KOPT-K1 (cell line): ENCODE measurements around the gene EPO.

Experiments
- H3K27ac ChIP-seq: fragments of 200-600 bp; sonication (generic); 2 replicates; pipeline ENCODE4 v1.5.1; 2016; ENCODE audit warnings: antibody characterized with exemption, mild to moderate bottlenecking, low read depth, low read length; ENCODE audit not compliant: poor library complexity, severe bottlenecking
- H3K36me3 ChIP-seq: fragments of 200-600 bp; sonication (generic); 2 replicates; pipeline ENCODE4 v1.5.1; 2017; ENCODE audit warnings: antibody characterized with exemption, mild to moderate bottlenecking, low read length, moderate library complexity; ENCODE audit not compliant: insufficient read depth
- H3K9me3 ChIP-seq: fragments of 200-600 bp; sonication (generic); 2 replicates; pipeline ENCODE4 v1.5.1; 2017; ENCODE audit warnings: antibody characterized with exemption, low read length, mild to moderate bottlenecking; ENCODE audit not compliant: insufficient read depth, poor library complexity, severe bottlenecking

The EPO gene

DNA sequence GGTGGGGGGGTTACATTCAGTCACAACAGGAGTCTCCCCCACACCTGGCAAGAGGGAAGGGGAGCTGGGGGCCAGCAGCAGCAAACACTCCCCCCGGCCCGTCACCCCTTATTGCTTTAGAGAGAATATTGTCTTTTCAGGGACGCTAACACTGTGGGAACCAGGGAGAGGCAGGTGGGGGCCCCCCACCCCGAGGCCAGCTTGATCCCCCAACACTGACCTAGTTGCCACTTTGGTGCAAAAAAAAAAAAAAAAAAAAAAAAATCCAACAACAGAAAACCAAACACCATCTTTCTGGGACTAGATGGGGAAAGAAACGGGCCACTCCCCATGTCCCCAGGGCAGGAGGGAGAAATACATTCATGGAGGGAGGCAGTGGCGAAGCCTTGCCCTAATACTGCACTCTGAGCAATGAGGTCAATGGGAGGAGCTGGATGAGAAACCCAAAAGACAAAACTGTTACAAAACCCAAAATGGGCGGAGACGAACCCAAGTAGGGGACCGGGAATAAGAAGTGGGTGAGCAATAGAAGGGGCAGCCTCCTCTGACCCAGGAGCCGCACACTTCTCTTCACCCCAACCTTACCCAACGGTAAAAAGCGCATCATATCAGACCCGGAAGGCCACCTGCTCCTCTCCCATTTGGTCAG is 40.2 kb upstream of the EPO start:
- H3K27ac ChIP-seq, result no peak overlapping the region
- no peaks in the 10 kb centered on the region for H3K9me3 ChIP-seq
- peaks cover 88% of the 10 kb centered on the region for H3K36me3 ChIP-seq

DNA sequence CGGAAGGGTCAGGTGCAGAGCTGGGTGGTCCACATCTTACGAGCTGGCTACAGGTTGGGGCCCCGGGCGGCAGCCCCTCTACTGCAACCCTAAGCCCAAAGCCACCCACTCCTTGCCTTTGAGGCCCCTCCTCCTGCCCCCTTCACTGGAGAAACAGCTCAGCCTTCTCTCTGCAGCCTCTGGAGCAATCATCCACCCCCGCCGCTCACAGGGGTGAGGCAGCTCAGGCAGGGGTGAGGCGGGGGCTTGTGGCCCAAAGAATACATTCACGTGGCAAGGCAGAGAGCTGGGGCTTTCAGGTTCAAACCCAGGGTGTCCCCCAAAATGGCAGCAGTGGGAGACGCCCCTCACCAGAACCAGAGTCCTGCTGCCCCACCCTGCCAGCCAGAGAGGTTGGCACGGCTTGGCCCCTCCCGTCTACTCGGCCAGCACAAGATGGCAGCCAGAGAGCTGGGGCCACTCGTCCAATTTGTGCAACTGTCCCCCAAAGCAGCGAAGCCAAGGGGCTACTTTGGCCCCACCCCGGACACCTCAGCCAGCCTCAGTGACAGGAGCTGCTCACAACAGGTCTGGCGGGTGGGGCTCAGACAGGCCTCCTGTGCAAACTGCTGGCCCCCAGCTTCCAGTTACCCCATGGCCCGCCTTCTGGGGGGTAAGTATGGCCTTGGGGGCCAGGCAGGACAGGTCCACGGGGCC is 39.5 kb upstream of the EPO start:
- H3K27ac ChIP-seq, result no peak overlapping the region
- peaks cover 95% of the 10 kb centered on the region for H3K36me3 ChIP-seq
- no peaks in the 10 kb centered on the region for H3K9me3 ChIP-seq

DNA sequence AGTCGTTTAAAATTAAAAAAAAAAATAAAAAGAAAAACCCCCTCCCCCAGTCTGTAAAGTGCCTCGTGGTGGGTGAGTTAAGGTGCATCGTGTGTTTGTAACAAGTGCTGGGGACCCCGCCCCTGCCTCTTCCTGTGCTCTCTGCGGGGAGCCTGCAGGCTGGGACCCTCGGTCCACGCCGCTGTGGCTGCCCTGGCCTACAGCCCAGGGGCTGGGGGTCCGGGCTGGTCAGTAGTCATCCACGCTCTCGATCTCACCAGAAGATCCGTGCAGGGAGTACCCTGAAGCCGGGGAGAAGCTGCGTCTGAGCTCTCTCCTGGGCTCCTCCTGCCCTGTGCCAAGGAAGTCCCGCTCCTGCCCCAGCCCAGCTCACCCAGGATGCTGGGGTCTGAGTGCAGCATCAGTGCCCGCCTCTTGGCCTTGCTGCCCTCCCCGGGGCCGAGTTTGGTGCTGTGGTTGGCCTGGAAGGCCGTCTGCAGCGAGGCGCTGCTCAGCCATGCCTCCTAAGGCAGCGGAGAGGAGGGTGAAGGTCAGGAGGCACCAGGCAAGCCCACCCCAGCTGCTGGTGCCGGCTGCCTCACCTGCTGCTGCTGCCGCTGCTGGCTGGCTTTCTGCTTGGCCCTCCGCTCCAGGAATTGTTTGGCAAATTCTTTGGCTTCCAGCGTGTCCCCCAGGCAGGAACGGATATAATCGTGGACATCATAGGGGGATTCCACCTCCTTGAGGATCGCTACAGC is 38.6 kb upstream of the EPO start:
- no peak overlapping the region for H3K27ac ChIP-seq
- no peaks in the 10 kb centered on the region for H3K9me3 ChIP-seq
- H3K36me3 ChIP-seq, result peaks cover 100% of the 10 kb centered on the region

DNA sequence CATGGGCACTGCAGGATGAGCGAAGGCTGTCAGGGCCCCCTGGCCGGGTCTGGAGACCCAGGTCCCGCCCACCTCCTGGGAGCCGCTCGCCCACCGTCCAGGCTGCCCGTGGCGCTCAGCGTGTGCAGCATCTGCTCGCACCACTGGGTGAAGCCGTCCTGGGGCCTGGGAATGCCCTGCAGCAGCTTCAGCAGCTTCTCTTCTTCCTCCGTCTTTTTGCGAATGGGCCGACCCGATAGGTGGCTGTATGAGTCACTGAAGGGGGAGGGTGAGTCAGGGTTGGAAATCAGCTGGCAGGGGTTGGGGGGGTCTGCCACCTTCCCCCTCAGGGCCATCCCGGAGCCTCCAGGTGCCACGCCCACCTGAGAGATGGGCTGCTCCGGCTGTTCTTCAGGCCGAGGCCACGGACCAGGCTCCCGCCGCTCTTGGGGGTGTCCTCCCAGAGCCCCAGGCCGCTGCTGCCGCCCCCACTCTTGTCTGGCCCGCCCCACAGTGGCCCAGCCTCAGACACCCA is 38.0 kb upstream of the EPO start:
- no peak overlapping the region for H3K27ac ChIP-seq
- H3K9me3 ChIP-seq, result no peaks in the 10 kb centered on the region
- peaks cover 100% of the 10 kb centered on the region for H3K36me3 ChIP-seq

DNA sequence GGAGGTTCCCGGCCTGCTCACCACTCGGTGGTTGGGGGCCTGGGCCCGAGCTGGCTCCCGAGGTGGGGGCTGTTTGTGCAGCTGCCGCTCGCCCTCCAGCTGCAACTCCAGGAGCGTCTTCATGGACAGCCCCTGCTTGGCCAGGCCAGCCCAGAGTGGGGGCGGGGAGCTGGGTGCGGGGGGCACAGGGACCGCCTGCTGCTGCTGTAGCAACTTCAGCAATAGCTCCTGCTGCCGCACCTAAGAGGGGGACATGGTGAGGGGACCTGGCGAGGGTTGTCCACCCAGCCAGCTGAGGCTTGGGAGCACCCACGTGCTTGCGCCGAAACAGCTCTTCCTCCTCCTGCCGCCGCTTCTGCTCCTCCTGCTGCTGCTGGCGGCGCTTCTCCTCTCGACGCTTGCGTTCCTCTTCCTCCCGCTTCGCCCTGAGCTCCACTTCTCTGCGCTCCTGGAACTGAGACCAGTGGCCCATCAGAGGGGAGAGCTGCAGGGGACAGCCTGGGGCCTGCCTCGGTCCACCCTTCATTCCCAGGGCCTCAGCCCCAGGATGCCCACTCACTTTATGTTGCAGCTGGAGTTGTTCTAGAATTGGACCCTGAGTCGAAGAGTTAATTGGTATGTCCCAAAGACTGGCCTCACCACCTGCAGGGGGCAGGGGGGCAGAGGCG is 37.1 kb upstream of the EPO start:
- no peaks in the 10 kb centered on the region for H3K9me3 ChIP-seq
- peaks cover 100% of the 10 kb centered on the region for H3K36me3 ChIP-seq
- no peak overlapping the region for H3K27ac ChIP-seq

DNA sequence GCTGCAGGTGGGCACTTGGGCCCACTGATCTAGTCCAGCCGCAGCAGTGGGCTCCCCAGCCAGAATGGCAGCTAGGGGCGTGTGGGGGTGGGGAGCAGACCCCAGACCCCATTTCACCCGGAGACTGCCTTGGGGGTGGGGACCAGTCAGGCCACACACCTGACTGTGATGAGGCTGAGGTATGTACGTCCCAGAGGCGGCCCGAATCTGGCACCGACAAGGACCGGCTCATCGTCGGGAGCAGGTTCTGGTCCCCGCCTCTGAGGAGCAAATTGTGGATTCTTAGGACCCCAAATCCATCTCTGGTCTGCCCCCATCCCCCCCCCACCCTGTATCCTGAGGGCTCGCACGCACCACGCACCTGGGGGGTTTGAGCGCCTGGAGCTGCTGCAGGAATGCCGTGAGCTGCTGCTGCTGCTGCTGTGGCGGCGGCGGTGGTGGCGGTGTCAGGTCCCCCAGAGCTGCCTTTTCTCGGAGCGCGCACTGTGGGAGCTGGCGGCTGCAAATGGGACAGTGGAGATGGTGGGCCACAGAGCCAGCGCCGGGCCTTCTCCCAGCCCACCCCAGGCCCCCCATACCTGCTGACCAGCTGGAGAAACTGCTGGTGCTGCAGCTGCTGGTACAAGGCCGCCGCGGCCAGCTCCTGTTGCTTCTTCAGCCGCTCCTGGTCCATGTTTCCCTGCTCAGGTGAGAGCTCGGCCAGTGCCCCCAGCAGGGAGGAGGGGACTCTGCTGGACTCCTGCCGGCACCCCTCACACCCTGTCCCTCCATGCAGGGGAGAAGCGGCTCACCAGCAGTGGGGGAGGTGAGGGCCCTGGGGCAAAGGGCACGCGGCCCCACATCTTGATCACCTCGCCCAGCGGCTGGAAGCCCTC is 36.4 kb upstream of the EPO start:
- no peaks in the 10 kb centered on the region for H3K9me3 ChIP-seq
- H3K27ac ChIP-seq, result no peak overlapping the region
- peaks cover 100% of the 10 kb centered on the region for H3K36me3 ChIP-seq

DNA sequence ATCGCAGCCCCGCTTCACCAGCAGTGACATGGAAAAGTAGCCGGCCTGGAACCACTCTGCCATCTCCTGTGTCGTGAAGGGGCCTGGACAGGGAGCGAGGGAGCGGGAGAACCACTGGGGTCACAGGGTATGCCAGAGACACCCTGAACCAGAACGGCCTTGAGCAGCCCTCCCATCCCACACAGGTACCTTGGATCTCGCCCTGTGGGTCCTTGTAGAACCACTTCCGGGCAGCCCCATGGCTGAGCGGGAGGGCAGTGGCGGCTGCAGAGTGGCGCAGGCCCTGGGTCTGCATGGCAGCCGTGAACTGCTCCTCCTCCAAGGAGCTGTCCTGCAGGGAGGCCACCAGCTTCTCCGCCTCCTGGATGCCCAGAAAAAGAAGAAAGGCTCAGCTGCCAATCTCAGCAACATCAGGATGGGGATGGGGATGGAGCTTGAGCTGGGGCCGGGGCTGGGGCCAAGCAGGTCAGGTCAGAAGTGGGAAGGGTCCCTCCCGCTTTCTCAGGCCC is 35.7 kb upstream of the EPO start:
- no peaks in the 10 kb centered on the region for H3K9me3 ChIP-seq
- H3K36me3 ChIP-seq, result peaks cover 100% of the 10 kb centered on the region
- no peak overlapping the region for H3K27ac ChIP-seq

DNA sequence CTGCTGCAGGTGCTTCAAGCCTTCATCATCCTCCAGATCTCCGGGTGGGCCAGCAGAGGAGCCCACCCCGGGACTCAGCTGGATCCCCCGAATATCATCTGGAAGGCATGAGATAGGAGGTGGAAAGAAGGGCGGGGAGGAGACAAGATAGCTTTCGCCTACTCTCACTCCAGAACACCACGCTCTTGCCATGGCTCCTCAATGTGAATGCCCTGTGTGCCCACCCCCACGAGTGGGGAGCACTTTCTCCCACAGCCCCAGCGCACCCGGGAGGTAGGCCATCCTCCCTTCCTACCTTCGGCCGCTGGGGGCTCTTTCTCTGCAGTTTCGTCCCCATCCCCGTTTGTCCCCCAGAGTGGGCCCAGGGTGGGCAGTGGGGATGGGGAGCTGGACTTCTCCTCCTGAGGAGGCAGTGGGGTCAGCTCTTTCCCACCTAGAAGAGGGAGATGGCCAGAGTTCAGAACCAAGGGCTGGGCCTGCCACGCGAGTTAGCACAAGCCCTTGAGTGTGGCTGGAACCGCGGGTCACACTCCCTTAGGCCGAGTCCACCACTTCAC is 35.1 kb upstream of the EPO start:
- H3K9me3 ChIP-seq, result no peaks in the 10 kb centered on the region
- no peak overlapping the region for H3K27ac ChIP-seq
- H3K36me3 ChIP-seq, result peaks cover 100% of the 10 kb centered on the region

DNA sequence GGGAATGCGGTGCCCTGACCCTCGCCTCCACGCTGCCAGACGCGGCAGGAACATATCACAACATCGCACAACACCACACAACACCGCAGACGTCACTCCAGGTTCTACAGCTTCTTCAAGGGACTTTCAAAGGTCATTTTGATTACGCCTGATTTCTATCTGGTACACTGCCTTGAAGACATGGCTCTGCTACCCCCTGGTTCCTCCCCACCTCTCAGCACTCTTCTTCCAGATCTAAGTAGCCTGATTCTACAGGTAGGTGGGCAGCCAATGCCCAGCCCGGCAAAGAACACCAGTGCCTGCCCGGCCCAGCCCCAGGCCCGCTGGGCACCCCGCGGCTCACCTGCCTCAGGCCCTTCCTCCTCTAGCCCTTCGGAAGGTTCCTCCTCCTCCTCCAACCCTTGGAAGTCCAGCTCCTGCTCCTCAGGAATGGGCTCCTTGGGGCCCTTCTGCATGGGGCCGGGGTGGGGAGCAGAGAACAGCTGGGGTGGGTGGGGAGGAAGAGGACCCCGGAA is 34.6 kb upstream of the EPO start:
- H3K27ac ChIP-seq, result no peak overlapping the region
- H3K9me3 ChIP-seq, result no peaks in the 10 kb centered on the region
- H3K36me3 ChIP-seq, result peaks cover 96% of the 10 kb centered on the region

DNA sequence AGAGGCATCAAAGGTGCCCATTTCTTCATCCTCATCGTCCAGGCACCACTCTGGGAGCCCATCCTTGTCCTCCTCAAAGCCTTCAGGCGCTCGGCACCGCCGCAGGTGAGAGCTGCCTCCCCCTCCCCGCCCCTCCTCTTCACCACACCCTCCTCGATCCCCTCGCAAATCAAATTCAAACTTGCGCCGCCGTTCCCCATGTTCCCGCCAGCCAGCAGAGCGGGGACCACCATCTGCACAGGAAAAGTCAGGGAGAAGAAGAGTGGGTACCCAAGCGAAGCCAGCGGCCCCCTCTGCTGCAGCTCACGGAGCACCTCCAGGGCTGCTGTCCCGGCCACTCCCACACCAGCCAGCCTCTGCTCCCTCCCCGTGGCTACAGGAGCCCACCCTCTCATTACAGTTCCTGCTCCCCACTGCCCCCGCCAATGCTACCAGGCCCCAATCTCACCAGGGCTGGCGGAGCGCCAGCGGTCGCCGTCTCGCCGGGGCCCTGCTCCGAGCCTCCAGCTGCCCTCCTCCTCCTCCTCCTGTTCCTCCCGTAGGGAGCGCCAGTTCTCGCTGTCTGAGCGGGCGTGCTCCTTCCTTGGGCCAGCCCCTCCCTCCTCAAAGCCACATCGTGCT is 34.0 kb upstream of the EPO start:
- H3K27ac ChIP-seq, result no peak overlapping the region
- H3K9me3 ChIP-seq, result no peaks in the 10 kb centered on the region
- H3K36me3 ChIP-seq, result peaks cover 96% of the 10 kb centered on the region

DNA sequence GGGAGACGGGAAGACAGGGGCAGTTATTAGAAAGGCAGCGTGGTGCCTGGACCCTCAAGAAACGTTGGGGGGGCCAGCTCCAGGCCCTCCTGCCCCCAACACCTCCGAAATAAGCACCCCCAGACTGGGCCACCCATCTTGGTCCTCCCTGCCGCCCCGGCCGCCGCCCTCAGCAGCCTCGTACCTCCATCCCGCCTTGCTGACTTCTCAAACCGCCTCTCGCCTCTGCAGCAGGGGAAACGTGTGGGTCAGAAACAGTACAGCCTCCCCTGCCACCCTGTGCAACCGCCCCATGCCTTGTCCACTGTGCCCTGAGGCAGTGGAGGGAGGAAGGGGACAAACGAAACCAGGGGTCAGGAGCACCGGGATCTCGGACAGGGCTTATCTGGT is 33.5 kb upstream of the EPO start:
- H3K9me3 ChIP-seq, result no peaks in the 10 kb centered on the region
- H3K27ac ChIP-seq, result no peak overlapping the region
- H3K36me3 ChIP-seq, result peaks cover 90% of the 10 kb centered on the region

DNA sequence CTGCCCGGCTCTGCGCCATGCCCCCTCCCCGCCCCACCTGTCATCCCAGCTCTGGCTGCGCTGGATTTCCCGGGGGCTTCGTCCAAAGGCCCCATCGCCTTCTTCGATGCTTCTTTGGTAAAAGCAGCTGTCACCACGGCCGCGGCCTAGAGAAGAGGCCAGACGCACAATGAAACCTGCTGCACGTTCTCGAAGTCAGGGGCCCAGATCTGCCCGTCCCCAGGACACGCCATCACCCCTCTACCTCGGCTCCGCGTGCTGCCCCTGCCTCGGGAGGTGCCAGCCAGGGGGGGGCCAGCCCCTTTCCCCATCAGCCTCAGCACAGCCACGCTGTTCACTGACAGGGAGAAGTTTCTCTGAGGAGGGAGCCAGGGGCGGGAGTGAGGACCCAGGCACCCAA is 33.0 kb upstream of the EPO start:
- H3K36me3 ChIP-seq, result peaks cover 86% of the 10 kb centered on the region
- H3K27ac ChIP-seq, result no peak overlapping the region
- no peaks in the 10 kb centered on the region for H3K9me3 ChIP-seq

DNA sequence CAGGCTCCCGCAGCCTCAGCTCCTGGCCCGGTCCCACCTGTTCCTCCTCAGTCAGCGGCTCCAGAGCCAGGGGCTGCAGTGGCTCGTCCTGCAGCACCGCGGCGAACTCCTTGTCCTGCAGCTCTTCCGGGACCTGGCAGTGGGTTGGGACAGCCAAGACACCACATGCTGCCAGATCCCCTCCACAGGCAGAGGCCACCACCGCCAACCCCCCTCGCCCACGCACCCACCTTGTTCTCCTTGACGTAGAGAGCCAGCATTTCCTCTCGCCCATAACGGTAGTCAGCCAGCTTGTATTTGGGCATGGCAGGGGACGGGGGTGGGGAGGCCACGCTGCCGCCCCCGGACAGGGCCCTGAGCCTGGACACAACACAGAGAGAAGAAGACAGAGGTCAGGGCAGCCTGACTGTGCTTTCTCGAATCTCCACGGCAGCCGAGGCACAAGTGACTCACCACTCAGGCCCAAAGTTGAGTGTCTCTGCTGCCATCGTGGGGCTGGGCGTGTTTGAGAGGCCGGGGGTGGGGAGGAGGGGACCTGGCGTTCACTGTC is 32.4 kb upstream of the EPO start:
- Histone ChIP-seq H3K36me3 (peaks cover 80% of the 10 kb centered on the region), H3K9me3 (no peaks in the 10 kb centered on the region), H3K27ac (no peak overlapping the region)
